GM23248 (cell line): ENCODE results near the gene AFMID.

Experiments
- EZH2 ChIP-seq: fragments of 200-600 bp; sonication (generic); IDR thresholded peaks from 2 replicates; pipeline ENCODE4 v1.6.1; 2018; ENCODE audit warnings: antibody characterized with exemption, mild to moderate bottlenecking; ENCODE audit not compliant: insufficient read depth, poor library complexity, severe bottlenecking
- EZH2phosphoT487 ChIP-seq: fragments of 200-600 bp; sonication (generic); IDR thresholded peaks from 2 replicates; pipeline ENCODE4 v1.6.1; 2018; ENCODE audit warnings: antibody characterized with exemption, moderate library complexity, mild to moderate bottlenecking, low read depth; ENCODE audit not compliant: insufficient read depth

DNA sequence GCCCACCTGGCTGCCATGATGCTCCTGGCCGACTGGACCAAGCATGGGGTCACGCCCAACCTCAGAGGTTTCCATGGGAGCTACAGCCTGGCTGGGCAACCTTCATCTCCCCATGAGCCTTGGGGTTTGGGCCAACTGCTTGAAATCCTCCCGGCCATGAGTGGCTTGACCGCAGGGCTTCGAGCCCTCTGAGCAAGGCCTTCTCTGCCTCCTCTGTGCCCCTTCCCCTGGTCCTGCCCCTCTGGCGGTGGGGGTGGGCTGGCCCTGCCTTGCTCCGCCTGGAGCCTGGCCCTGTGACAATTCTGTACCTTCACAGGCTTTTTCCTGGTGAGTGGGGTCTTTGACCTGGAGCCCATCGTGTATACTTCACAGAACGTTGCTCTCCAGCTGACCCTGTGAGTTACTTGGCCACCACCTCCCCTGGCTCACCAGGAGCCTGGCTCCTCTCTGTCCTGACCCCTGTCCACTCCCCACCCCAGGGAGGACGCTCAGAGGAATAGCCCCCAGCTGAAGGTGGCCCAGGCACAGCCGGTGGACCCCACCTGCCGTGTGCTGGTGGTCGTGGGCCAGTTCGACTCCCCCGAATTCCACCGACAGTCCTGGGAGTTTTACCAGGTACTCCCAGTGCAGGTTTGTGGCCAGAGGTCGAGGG lies 18.1 kb downstream of the AFMID start:
- no peak for TF ChIP-seq EZH2
- no peak for TF ChIP-seq EZH2phosphoT487
